Activated CD4-positive, CD25-positive, alpha-beta regulatory T cell treated with anti-CD3 and anti-CD28 coated beads, Interleukin-2, amount 50 U/mL, for 16 hours (primary cell): ENCODE measurements around the gene LPGAT1.

Experiments
- DNase-seq: peaks from one replicate; pipeline ENCODE4 v3.0.0-alpha.2; 2020; ENCODE audit warnings: low read depth, low spot score

Gene LPGAT1

DNA sequence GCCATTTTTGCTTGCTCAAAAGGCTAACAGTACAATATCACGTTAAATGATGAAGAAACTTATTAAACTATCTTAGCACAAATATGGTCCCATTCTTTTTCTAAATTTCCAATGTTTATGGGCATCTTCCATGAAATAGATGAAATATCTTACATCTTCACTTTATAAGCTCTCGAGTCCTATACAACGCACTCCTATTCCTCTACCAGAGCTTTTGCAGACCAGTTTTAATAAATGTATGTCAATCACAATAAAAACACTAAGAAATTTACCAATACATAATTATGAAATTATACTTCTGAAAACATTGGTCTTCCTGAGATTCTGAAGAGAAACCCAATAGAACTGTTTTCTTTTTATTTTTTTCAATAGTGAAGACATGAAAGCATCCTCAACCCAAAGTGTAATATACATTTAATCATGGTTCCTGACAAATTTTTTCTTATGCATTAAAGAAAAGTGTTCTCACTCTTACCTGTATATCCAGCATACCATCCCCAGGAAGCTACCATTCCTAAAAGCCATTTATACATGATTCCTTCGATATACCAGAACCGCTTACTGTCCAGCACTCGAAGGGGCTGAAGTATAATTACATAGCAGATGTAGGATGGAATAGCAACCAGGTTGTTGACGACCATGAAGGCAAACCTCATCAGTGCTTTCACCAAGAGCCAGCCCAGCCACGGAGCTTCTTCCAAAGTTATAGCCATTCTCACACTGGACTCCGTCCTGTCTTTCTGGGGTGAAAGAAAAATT, 1.8 kb downstream of the LPGAT1 start:
- no peak for DNase-seq

GRCh38 chr1:211827051-211827450, 3.5 kb downstream of the LPGAT1 start:
- DNase-seq: no peak

DNA sequence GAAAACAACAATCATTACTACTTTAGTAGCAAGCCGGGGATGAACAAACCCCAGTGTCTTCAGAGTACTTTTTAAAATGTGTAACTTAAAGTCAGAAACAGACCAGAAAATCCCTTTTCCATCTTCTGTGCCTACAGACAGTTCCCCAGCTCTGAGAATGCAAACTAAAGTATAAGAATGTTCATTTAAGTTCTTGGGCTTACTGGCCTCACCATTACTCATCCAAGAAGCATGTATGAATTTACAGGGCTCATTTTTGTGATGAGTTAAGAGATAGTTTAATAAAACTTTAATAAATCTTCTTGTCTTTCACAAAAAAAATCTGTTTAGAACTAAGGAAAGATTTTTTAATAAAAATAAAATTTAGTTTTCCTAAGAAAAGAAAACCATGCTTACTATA, 4.6 kb downstream of the LPGAT1 start:
- no peak for DNase-seq

GRCh38 chr1:211822677-211823407, 7.7 kb downstream of the LPGAT1 start:
- no peak for DNase-seq

DNA sequence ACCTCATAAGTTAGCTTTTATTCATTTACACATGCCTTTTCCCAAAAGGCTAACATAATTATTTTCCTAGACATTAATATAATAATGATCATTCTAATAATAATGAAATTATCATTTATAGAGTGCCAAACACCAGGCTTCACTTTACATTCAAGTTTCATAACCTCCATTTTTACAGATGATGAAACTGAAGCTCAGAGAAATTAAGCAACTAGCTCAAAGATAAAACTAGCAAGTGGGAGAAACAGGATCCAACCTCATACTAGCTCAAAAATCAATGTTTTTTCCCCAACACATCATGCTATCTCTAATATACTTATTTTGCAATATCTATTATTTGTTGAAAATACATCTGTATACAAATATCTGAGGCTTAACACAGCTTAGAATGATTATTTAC, 14.0 kb downstream of the LPGAT1 start:
- DNase-seq: no peak

- DNase-seq: no peak
Measured at GRCh38 chr1:211814313-211814712, 16.2 kb downstream of the LPGAT1 start.

GRCh38 chr1:211813590-211813989, 17.0 kb downstream of the LPGAT1 start:
- no peak for DNase-seq

- DNase-seq: no peak
Measured at GRCh38 chr1:211812584-211812983, 18.0 kb downstream of the LPGAT1 start.

DNA sequence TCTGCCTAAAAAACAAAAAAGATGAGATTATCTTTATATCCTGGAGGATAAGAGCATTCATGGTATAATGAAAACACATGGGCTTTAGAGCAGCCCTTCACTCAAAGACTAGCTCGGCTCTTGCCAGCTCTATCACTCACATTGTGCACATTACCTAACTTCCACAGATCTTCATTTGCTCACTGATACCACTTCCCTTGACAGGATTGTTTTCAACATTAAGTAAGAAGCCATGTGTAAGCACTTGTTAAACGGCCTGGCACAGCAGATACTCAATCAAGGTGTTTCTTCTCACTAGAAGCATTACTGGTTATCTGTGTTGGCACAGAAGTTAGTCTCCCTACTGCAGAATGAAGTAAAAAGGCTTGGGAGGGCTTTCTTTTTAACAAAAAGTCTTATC, 18.7 kb downstream of the LPGAT1 start:
- no peak for DNase-seq

- no peak for DNase-seq
Measured at GRCh38 chr1:211811126-211811525, 19.4 kb downstream of the LPGAT1 start.

- no peak for DNase-seq
Measured at GRCh38 chr1:211808475-211808874, 22.1 kb downstream of the LPGAT1 start.

DNA sequence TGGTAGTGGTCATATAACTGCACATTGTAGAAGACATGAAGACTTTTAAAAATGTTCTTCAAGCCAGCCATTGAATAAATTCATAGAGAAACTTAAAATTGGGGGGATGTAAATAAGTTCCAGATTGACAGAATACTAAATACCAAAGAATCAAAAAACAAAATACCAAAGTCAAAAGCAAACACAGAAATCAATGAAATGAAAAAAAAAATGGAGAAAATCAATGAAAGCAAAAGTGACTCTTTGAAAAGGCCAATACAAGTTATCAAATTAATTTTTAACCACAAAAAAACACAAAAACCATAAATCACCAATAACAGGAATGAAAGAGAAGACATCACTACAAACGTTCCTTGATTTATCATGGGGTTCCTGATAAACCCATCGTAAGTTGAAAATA, 25.6 kb downstream of the LPGAT1 start:
- no peak for DNase-seq

GRCh38 chr1:211800925-211801607, 29.5 kb downstream of the LPGAT1 start:
- DNase-seq: no peak

DNA sequence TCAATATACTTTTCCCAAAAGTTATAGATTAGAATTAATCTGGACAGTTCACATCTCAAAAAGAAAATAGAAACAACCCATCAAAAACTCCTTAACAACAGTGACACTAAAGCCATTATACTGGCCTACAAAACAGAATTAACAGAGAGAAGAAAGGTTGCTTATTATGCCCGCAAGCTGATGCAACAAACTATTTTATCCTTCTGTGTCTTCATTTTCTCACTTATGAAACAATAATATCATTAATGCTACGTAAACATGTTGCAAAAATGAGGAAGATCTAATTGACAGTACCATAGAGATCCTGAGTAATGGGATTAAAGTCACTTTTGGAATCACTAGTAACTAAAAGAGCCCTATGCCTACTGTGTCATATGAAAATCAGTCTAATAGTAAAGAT, 32.6 kb downstream of the LPGAT1 start:
- DNase-seq: no peak

DNA sequence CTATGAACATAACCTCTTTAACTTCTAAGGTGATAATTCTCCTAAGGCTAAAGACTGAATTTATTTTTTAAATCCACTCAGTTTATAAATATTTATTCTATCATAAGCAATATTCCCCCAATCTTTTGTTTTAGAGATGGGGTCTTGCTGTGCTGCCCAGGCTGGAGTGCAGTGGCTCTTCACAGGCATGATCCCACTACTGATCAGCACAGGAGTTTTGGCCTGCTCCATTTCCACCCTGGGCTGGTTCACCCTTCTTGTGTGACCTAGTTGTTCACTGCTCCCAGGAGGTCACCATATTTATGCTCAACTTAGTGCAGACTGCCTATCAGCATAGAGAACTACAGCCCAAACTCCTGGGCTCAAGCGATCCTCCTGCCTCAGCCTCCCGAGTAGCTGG, 38.6 kb downstream of the LPGAT1 start:
- DNase-seq: no peak

- DNase-seq: no peak
Measured at GRCh38 chr1:211789641-211790464, 40.7 kb downstream of the LPGAT1 start.

DNA sequence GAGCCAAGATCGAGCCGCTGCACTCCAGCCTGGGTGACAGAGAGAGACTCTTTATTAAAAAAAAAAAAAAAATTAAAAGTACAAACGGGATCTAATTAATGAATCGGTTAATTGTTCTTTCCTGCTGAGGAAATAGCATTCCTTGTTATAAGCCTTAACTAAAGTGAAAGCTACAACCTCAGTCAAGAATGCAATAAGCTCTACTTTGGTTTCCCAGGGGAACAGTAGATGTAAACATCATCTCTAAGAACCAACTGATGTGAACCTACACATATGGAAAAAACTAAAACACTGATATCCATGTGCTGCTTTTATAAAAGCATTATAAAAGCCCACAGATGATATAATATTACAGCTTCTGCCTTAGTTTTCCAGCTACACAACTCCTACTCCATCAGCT, 41.9 kb downstream of the LPGAT1 start:
- DNase-seq: no peak

- no peak for DNase-seq
Measured at GRCh38 chr1:211783897-211784296, 46.7 kb downstream of the LPGAT1 start.

DNA sequence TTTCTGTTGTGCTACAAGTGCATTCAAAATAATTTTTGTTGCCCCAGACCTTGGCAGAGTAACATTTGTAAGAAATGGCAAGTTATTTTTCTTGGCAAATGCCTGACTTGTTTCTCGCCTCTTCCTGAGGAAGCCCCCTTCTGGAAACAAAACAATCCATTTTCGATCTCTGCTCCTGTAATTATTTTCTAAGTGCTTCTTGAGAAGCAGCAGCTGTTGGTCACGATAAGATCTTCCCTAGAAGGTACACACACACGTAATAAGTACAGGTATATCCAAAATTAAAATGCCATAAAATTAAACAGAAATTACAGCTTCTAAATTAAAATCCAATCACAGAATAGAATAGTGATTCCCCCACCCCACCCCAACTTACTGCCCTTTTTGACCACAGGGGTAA, 47.3 kb downstream of the LPGAT1 start:
- DNase-seq: no peak

DNA sequence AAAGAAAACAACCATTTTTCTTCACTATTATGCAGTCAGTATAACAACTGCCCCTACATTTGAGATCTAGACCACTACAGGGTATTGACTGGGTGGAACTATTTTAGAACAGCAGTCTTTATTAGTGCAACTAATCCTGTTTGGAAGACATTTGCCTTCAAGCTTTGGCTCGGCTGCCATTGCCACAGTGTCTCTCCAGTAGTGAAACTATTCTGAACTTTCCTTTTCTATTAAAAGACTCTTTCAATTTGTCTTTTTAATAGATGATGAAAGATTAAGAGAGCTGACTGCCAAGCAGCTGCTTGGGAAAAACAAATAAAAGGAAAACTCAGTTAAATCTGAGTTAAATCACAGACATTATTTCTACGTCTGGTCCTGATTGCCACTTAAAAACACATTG, 49.3 kb downstream of the LPGAT1 start:
- no peak for DNase-seq

GRCh38 chr1:211775170-211775569, 55.4 kb downstream of the LPGAT1 start:
- DNase-seq: no peak

GRCh38 chr1:211764701-211765100, 65.9 kb downstream of the LPGAT1 start:
- DNase-seq: no peak
